Heart right ventricle (tissue), 16 donors: Measurements from ENCODE around the gene RAB7A. TPM values are rescaled to one million over a fixed set of nuclear protein-coding genes. Genes with fewer than 3 reads are reported as not detected.

Experiments
- ATAC-seq, 8 donors: fragments of 200-7000 bp; cut with Tn5 transposase; one replicate each; pipeline ENCODE4 v1.9.1; 2020; ENCODE audit warnings: mild to moderate bottlenecking in 8 of 8, moderate library complexity in 8 of 8, moderate number of reproducible peaks in 1 of 8
- DNase-seq, 2 donors: peaks; one replicate each; pipeline ENCODE4 v3.0.0-alpha.2; 2020
- H3K27ac ChIP-seq, 10 donors: fragments of 200-600 bp; sonication (generic) in 2 of 10; one replicate each; pipeline versions ENCODE4 v1.5.0 to v1.8.0; 2020 to 2022; ENCODE audit warnings: mild to moderate bottlenecking in 3 of 10
- H3K27me3 ChIP-seq, 7 donors: fragments of 200-600 bp; one replicate each; pipeline ENCODE4 v1.8.0; 2021 to 2022; ENCODE audit warnings: mild to moderate bottlenecking in 2 of 7
- H3K36me3 ChIP-seq, 9 donors: fragments of 200-600 bp; sonication (generic) in 1 of 9; one replicate each; pipeline versions ENCODE4 v1.5.0 to v1.8.0; 2020 to 2022; ENCODE audit warnings: mild to moderate bottlenecking in 2 of 9
- H3K4me1 ChIP-seq, 9 donors: fragments of 200-600 bp; sonication (generic) in 1 of 9; one replicate each; pipeline versions ENCODE4 v1.5.0 to v1.8.0; 2020 to 2022; ENCODE audit warnings: mild to moderate bottlenecking in 4 of 9
- H3K4me3 ChIP-seq, 10 donors: fragments of 200-600 bp; sonication (generic) in 2 of 10; one replicate each; pipeline versions ENCODE4 v1.5.0 to v1.8.0; 2020 to 2022; ENCODE audit warnings: mild to moderate bottlenecking in 7 of 10, moderate library complexity in 2 of 10
- H3K9me3 ChIP-seq, 11 donors: fragments of 200-600 bp in 10 of 11; sonication (generic) in 2 of 11; one replicate each; pipeline versions ENCODE4 v1.5.0 to v1.8.0; 2013 to 2022; ENCODE audit warnings: mild to moderate bottlenecking in 2 of 11, control low read depth in 1 of 11, moderate library complexity in 1 of 11
- CTCF ChIP-seq, 9 donors: fragments of 200-600 bp; sonication (generic) in 2 of 9; IDR thresholded peaks; one replicate each; pipeline versions ENCODE4 v1.5.0 to v1.8.0; 2021 to 2022; ENCODE audit warnings: antibody characterized with exemption in 9 of 9, mild to moderate bottlenecking in 5 of 9, moderate library complexity in 1 of 9
- WGBS, 2 donors: extraction: QIAGEN DNeasy Blood & Tissue Kit; methylation state at CpG; one replicate each; pipeline ENCODE4 v1.1.7; 2013; ENCODE audit warnings: inconsistent platforms in 1 of 2; 5-methylcytosine and 5-hydroxymethylcytosine counted together
- intact Hi-C, 10 donors: fragments of 100-400 bp; cut with DNase I; formaldehyde crosslinking; loops; one replicate each; pipeline versions ENCODE4 v1.11.1 to v1.14.2; 2022
- polyA plus RNA-seq, 2 donors: library from polyadenylated mRNA; stranded (reverse); fragments of 200-250 nt; gene quantifications; one replicate each; pipeline ENCODE4 v1.2.3, GENCODE V29; 2013
- total RNA-seq, 10 donors: library from RNA; stranded (reverse); fragmentation: NEBNext Ultra II Directional in 3 of 10; extraction: Animal tissue kit (Norgen Biotek cat#: 25700) in 3 of 10; gene quantifications; one replicate each; pipeline versions ENCODE4 v1.2.1 to v1.2.4, GENCODE V29; 2021 to 2023
- donor health status: Arrhythmogenic right ventricular cardiomyopathy.
- donor health status: ischemic (EF 13 %, LVEDD 7.1; RV severe dilation, severe dysfunction).
- donor health status: healthy with polysubstance abuse.
- donor health status: DM: no; HTN: yes; CAD: no.
- donor health status: DM: no; HTN: no; CAD: no.
- donor health status: ischemic (EF 25% LVEDD 6.9; RV normal size, moderate dysfunction).
- donor health status: ischemic (EF 25% LVEDD 5.7; RV mildly dilated, moderate dysfunction).
- donor health status: healthy.
- donor health status: DM: yes; HTN: yes; CAD: no.
- donor health status: Ischemic cardiomyopathy.
- donor health status: ischemic (EF 35%, LVEDD 5.7; RV mildly dilated, moderate dysfunction).
- donor health status: nonischemic (EF 11% LVEDD 7.7; RV severe dilation, severe dysfunction).
- donor health status: DM: yes; HTN: yes; CAD: no.
- donor health status: PGD.
- donor health status: ischemic (EF 29% LVEDD 5.4; RV normal size, mild dysfunction).
- donor health status: nonischemic (EF 23%, LVEDD 6.1; RV moderate dilation, normal function).

RAB7A gene
- total and polyA plus RNA-seq, 12 donors = 161 to 348 (median 296) TPM

GRCh38 chr3:128736601-128737000 lies 10.6 kb downstream of the RAB7A start:
- Histone ChIP-seq H3K27ac (no peak overlapping the region), H3K9me3 (no peaks in the 10 kb centered on the region), H3K36me3 (peaks cover 0 to 41% (median 0%) of the 10 kb centered on the region in 9 donors), H3K27me3 (no peaks in the 10 kb centered on the region), H3K4me3 (no peak overlapping the region), H3K4me1 (peaks cover 6 to 89% (median 69%) of the 10 kb centered on the region in 9 donors)
- ATAC-seq (peak in 1 of 8 donors; percentile 40), DNase-seq (no peak)
- 66 to 70% methylated on average over 3 of the region's 3 CpGs for WGBS, 2 donors
- no peak for TF ChIP-seq CTCF (IDR thresholded peaks at IDR 0.05)
- intact Hi-C loops = no loop called here

- intact Hi-C loops = no loop called here
- Histone ChIP-seq H3K27me3 (no peaks in the 10 kb centered on the region), H3K27ac (no peak overlapping the region), H3K4me3 (no peak overlapping the region), H3K36me3 (peaks cover 0 to 80% (median 7%) of the 10 kb centered on the region in 9 donors), H3K4me1 (peaks cover 4 to 56% (median 30%) of the 10 kb centered on the region in 9 donors), H3K9me3 (peaks cover 0 to 20% (median 0%) of the 10 kb centered on the region in 11 donors)
- DNase-seq = no peak
- no peak for TF ChIP-seq CTCF (IDR thresholded peaks at IDR 0.05)
- WGBS, 2 donors = 100% methylated on average over 1 of the region's 1 CpG
- no peak for ATAC-seq
Observed at GRCh38 chr3:128740621-128741020, 14.6 kb downstream of the RAB7A start.

GRCh38 chr3:128742821-128743594 lies 17.0 kb downstream of the RAB7A start:
- 98% methylated on average over 38 of the region's 38 CpGs for WGBS, 2 donors
- Histone ChIP-seq H3K36me3 (peaks cover 0 to 69% (median 7%) of the 10 kb centered on the region in 9 donors), H3K4me1 (peaks cover 2 to 49% (median 20%) of the 10 kb centered on the region in 9 donors), H3K4me3 (no peak overlapping the region), H3K27me3 (no peaks in the 10 kb centered on the region), H3K27ac (no peak overlapping the region), H3K9me3 (peaks cover 0 to 20% (median 0%) of the 10 kb centered on the region in 11 donors)
- ATAC-seq = peak in 3 of 8 donors; percentile 9 to 74 (median 35)
- TF ChIP-seq CTCF (IDR thresholded peaks at IDR 0.05) = no peak
- intact Hi-C loops = no loop called here
- no peak for DNase-seq

- 86 to 90% methylated on average over 3 of the region's 3 CpGs for WGBS, 2 donors
- Histone ChIP-seq H3K36me3 (peaks cover 0 to 50% (median 7%) of the 10 kb centered on the region in 9 donors), H3K27ac (no peak overlapping the region), H3K4me3 (no peak overlapping the region), H3K4me1 (peaks cover 9 to 55% (median 31%) of the 10 kb centered on the region in 9 donors), H3K27me3 (no peaks in the 10 kb centered on the region), H3K9me3 (peaks cover 0 to 20% (median 0%) of the 10 kb centered on the region in 11 donors)
- ATAC-seq (no peak), DNase-seq (no peak)
- no peak for TF ChIP-seq CTCF (IDR thresholded peaks at IDR 0.05)
- intact Hi-C loops = no loop called here
Observed at GRCh38 chr3:128745742-128746141, 19.8 kb downstream of the RAB7A start.
